CD4-positive, alpha-beta T cell (primary cell): ENCODE results near the gene SLC1A7. TPM values are rescaled to one million over a fixed set of nuclear protein-coding genes. Genes with fewer than 3 reads are reported as not detected.

Experiments
- ATAC-seq: fragments of 200-7000 bp; cut with Tn5 transposase; one replicate; pipeline ENCODE4 v1.10.0; 2022; ENCODE audit warnings: mild to moderate bottlenecking; ENCODE audit not compliant: poor library complexity
- CTCF ChIA-PET: fragments of 350-600 bp; sonication (Branson Sonifier 250); formaldehyde crosslinking; loops from one replicate; lab custom pipeline; 2021; ENCODE audit warnings: antibody characterized with exemption, inconsistent platforms; lab: Charles Lee
- POLR2A ChIA-PET: fragments of 350-600 bp; sonication (Branson Sonifier 250); formaldehyde crosslinking; loops from one replicate; lab custom pipeline; 2021; ENCODE audit warnings: antibody characterized with exemption, inconsistent platforms; lab: Charles Lee
- DNase-seq, 14 experiments: peaks; one replicate each; pipeline ENCODE4 v3.0.0-alpha.2; 2013 to 2020; ENCODE audit warnings: mixed read lengths in 2 of 14
- H3K27ac ChIP-seq, 2 donors: one replicate each; pipeline versions ENCODE4 v1.5.1 to v1.7.0; 2013; ENCODE audit warnings: low read length in 2 of 2, low read depth in 1 of 2, mild to moderate bottlenecking in 1 of 2
- H3K27me3 ChIP-seq, 2 experiments: 1 replicate in 1 of 2; 2 replicates in 1 of 2; pipeline versions ENCODE4 v1.6.1 to v1.7.0; 2013; ENCODE audit warnings: low read length in 2 of 2, control low read depth in 1 of 2, mild to moderate bottlenecking in 1 of 2, moderate library complexity in 1 of 2; ENCODE audit not compliant: insufficient read depth in 2 of 2, control insufficient read depth in 1 of 2
- H3K36me3 ChIP-seq: one replicate; pipeline ENCODE4 v1.6.1; 2013; ENCODE audit warnings: low read length, control low read depth; ENCODE audit not compliant: insufficient read depth
- H3K4me1 ChIP-seq: one replicate; pipeline ENCODE4 v1.6.1; 2013; ENCODE audit warnings: low read length, control low read depth; ENCODE audit not compliant: insufficient read depth
- H3K4me3 ChIP-seq: one replicate; pipeline ENCODE4 v1.5.1; 2013; ENCODE audit warnings: mild to moderate bottlenecking, low read length, moderate library complexity
- H3K9me3 ChIP-seq, 2 experiments: 1 replicate in 1 of 2; 2 replicates in 1 of 2; pipeline versions ENCODE4 v1.6.1 to v1.7.0; 2013; ENCODE audit warnings: low read length in 2 of 2, mild to moderate bottlenecking in 2 of 2, control low read depth in 1 of 2, moderate library complexity in 1 of 2; ENCODE audit not compliant: control insufficient read depth in 1 of 2, insufficient read depth in 1 of 2
- H3K27ac Mint-ChIP-seq: one replicate; pipeline ENCODE4 v1.8.0; 2020; ENCODE audit warnings: mixed read lengths
- H3K27me3 Mint-ChIP-seq: one replicate; pipeline ENCODE4 v1.8.0; 2021; ENCODE audit warnings: mixed read lengths
- H3K36me3 Mint-ChIP-seq: one replicate; pipeline ENCODE4 v1.8.0; 2021; ENCODE audit warnings: low read depth, mixed read lengths
- H3K4me1 Mint-ChIP-seq: one replicate; pipeline ENCODE4 v1.8.0; 2021; ENCODE audit warnings: low read depth, mixed read lengths
- H3K4me3 Mint-ChIP-seq: one replicate; pipeline ENCODE4 v1.8.0; 2020; ENCODE audit warnings: mild to moderate bottlenecking, mixed read lengths
- H3K9me3 Mint-ChIP-seq: one replicate; pipeline ENCODE4 v1.8.0; 2020; ENCODE audit warnings: mixed read lengths
- CTCF ChIP-seq: fragments of 200-600 bp; IDR thresholded peaks from one replicate; pipeline ENCODE4 v1.8.0; 2022; ENCODE audit warnings: antibody characterized with exemption, mild to moderate bottlenecking
- intact Hi-C, 2 experiments: fragments of 100-400 bp; cut with DNase I in 1 of 2; cut with micrococcal nuclease in 1 of 2; formaldehyde crosslinking; loops; one replicate each; pipeline versions ENCODE4 v1.15.1 to v1.9.0; 2023 to 2025; cut with DNase I, micrococcal nuclease
- total RNA-seq, 174 experiments: library from RNA in 2 of 174; stranded (reverse) in 2 of 174; gene quantifications; one replicate each; pipeline ENCODE4 v1.2.3 and lab custom pipeline; 2021 to 2026

The SLC1A7 gene
- total RNA-seq, 2 experiments from 2014 or later: not detected

- no peak for DNase-seq
- POLR2A ChIA-PET: no interaction called here
Observed at GRCh38 chr1:53081384-53082066, 60.9 kb downstream of the SLC1A7 start.

GRCh38 chr1:53080769-53081168 is 61.7 kb downstream of the SLC1A7 start:
- no peak for TF ChIP-seq CTCF
- intact Hi-C loops: no loop called here
- POLR2A ChIA-PET: no interaction called here
- Histone ChIP-seq H3K9me3 (peaks cover 0 to 10% of the 10 kb centered on the region in 2 experiments), H3K4me1 (no peaks in the 10 kb centered on the region), H3K4me3 (no peak overlapping the region), H3K36me3 (no peaks in the 10 kb centered on the region), H3K27ac (no peak overlapping the region), H3K27me3 (no peaks in the 10 kb centered on the region)
- H3K27me3 Mint-ChIP-seq: no peaks in the 10 kb centered on the region
- CTCF ChIA-PET: no interaction called here
- no peak for ATAC-seq
- no peak overlapping the region for H3K27ac Mint-ChIP-seq
- H3K36me3 Mint-ChIP-seq: no peaks in the 10 kb centered on the region
- no peaks in the 10 kb centered on the region for H3K4me1 Mint-ChIP-seq
- H3K9me3 Mint-ChIP-seq: no peaks in the 10 kb centered on the region
- no peak for DNase-seq
- no peak overlapping the region for H3K4me3 Mint-ChIP-seq

More at GRCh38 chr1:53081384-53082066, 60.9 kb downstream of the SLC1A7 start:
- no peaks in the 10 kb centered on the region for H3K9me3 Mint-ChIP-seq
- H3K27me3 Mint-ChIP-seq: no peaks in the 10 kb centered on the region
- H3K9me3 ChIP-seq: peaks cover 0 to 10% of the 10 kb centered on the region in 2 experiments
- H3K27me3 ChIP-seq: no peaks in the 10 kb centered on the region
- no peak overlapping the region for H3K27ac ChIP-seq
- no peaks in the 10 kb centered on the region for H3K4me1 ChIP-seq
- no peaks in the 10 kb centered on the region for H3K36me3 Mint-ChIP-seq
- no peak overlapping the region for H3K4me3 Mint-ChIP-seq
- no peak for ATAC-seq
- CTCF ChIA-PET: no interaction called here
- H3K4me1 Mint-ChIP-seq: no peaks in the 10 kb centered on the region
- H3K36me3 ChIP-seq: no peaks in the 10 kb centered on the region
- no peak overlapping the region for H3K4me3 ChIP-seq
- TF ChIP-seq CTCF: no peak
- no peak overlapping the region for H3K27ac Mint-ChIP-seq
- intact Hi-C loops: no loop called here

GRCh38 chr1:53080041-53080440 is 62.4 kb downstream of the SLC1A7 start:
- no peak overlapping the region for H3K27ac Mint-ChIP-seq
- no peaks in the 10 kb centered on the region for H3K4me1 Mint-ChIP-seq
- ChIA-PET CTCF (no interaction called here), POLR2A (no interaction called here)
- DNase-seq: no peak
- no peak for TF ChIP-seq CTCF
- Histone ChIP-seq H3K27me3 (no peaks in the 10 kb centered on the region), H3K4me1 (no peaks in the 10 kb centered on the region), H3K4me3 (no peak overlapping the region), H3K36me3 (no peaks in the 10 kb centered on the region), H3K27ac (no peak overlapping the region), H3K9me3 (peaks cover 0 to 10% of the 10 kb centered on the region in 2 experiments)
- no peak for ATAC-seq
- H3K4me3 Mint-ChIP-seq: no peak overlapping the region
- no peaks in the 10 kb centered on the region for H3K36me3 Mint-ChIP-seq
- intact Hi-C loops: no loop called here
- no peaks in the 10 kb centered on the region for H3K27me3 Mint-ChIP-seq
- no peaks in the 10 kb centered on the region for H3K9me3 Mint-ChIP-seq
